D721Med (cell line): Measurements from ENCODE around the gene ACRV1.

Experiments
- DNase-seq: peaks from one replicate; pipeline ENCODE4 v3.0.0; 2011; ENCODE audit warnings: low spot score; ENCODE audit not compliant: insufficient read length
- FAIRE-seq: peaks from 2 replicates; lab custom pipeline; 2011; peaks lifted over from hg19 to GRCh38; lab: Jason Lieb, UNC
- CTCF ChIP-seq: IDR thresholded peaks from 2 replicates; pipeline ENCODE4 v1.5.1; 2012; ENCODE audit warnings: mild to moderate bottlenecking, control low read depth; ENCODE audit not compliant: insufficient read depth; ENCODE audit errors: missing control alignments

Gene ACRV1

GRCh38 chr11:125663910-125664309, 16.7 kb downstream of the ACRV1 start:
- no peak for DNase-seq
- TF ChIP-seq CTCF, result no peak
- FAIRE-seq, result no peak

- no peak for FAIRE-seq
- TF ChIP-seq CTCF, result no peak
- DNase-seq, result no peak
These were observed 18.0 kb downstream of the ACRV1 start for GRCh38 chr11:125662689-125663088.

GRCh38 chr11:125649465-125650166, 31.0 kb downstream of the ACRV1 start:
- FAIRE-seq, result no peak
- no peak for DNase-seq
- TF ChIP-seq CTCF, result no peak

GRCh38 chr11:125645871-125646270, 34.8 kb downstream of the ACRV1 start:
- FAIRE-seq (no peak), DNase-seq (no peak)
- no peak for TF ChIP-seq CTCF

GRCh38 chr11:125638315-125638714, 42.3 kb downstream of the ACRV1 start:
- no peak for DNase-seq
- TF ChIP-seq CTCF, result no peak
- no peak for FAIRE-seq

GRCh38 chr11:125637840-125638239, 42.8 kb downstream of the ACRV1 start:
- DNase-seq (no peak), FAIRE-seq (no peak)

More at GRCh38 chr11:125637840-125638239, 42.8 kb downstream of the ACRV1 start:
- no peak for TF ChIP-seq CTCF
